Epidermal melanocyte (primary cell): Measurements from ENCODE around the gene PPP1R16B.
"Not testable (repeated sequence)": the region's sequence is repeated elsewhere in the genome, so short reads cannot be mapped to it uniquely, and the experiment has no call there.

Source experiments
- DNase-seq: peaks from one replicate; pipeline ENCODE4 v3.0.0; 2011; ENCODE audit warnings: low spot score; ENCODE audit not compliant: insufficient read length

The PPP1R16B gene

GRCh38 chr20:38930242-38930569 is 124.7 kb downstream of the PPP1R16B start:
- no peak for DNase-seq

DNA sequence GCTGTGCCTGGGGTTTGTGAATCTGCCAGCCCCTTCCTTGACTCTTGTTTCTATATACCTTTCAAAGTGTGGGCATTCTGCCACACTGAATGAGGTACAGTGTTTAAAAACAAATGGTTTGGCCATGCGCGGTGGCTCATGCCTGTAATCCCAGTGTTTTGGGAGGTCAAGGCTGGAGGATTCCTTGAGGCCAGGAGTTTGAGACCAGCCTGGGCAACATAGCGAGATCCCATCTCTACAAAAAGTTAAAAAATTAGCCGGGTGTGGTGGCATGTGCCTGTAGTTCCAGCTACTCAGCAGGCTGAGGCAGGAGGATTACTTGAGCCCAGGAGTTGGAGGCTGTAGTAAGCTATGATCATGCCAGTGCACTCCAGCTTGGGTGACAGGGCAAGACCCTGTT is 126.5 kb downstream of the PPP1R16B start:
- no peak for DNase-seq

DNA sequence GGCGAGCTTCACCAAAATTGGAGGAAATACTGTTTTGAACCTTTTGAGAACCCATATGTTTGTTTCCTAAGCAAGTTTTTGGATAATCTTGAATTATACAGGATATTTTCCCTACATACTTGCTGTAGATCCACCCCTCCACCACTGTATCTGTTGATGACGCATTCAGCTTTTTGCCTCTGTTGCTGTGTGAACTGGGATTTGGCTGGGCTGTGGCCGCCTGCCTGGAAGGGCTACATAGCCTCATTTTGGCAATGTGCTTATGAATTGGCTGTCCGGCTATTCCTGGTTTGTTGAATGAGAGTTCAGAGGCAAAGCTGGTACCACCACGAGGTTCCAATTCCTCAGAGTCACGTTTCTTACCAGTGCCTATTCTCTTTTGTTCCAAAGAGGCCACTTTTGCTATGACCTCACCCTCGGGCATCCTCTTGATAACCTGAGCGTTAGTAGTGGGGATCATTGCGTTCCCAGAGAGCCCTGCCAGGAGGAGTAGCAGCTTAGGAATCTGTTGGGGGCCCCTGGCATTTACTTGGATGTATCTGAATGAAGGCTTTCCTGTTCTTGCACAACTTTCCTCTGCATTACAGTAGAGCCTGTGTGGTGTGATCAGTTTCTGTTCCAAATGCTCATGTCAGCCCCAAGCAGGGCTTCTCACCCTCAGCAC is 127.1 kb downstream of the PPP1R16B start:
- DNase-seq = no peak

DNA sequence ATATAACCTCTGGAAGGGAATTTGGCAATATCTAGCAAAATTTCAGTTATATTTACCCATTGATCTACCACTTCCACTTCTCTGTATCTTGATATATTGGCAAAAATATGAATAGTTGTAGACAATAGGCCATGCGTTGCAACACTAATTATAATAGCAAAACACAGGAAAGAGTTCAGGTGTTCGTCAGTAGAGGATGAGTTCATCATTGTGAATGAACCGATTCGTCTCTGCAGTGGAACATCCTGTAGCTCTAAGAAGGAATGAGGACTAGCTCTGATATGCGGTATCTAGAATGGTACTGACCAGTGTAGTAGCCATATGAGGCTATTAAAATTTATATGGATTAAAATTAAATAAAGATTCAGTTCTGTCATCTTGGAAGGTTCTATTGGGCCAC is 129.0 kb downstream of the PPP1R16B start:
- DNase-seq = no peak

DNA sequence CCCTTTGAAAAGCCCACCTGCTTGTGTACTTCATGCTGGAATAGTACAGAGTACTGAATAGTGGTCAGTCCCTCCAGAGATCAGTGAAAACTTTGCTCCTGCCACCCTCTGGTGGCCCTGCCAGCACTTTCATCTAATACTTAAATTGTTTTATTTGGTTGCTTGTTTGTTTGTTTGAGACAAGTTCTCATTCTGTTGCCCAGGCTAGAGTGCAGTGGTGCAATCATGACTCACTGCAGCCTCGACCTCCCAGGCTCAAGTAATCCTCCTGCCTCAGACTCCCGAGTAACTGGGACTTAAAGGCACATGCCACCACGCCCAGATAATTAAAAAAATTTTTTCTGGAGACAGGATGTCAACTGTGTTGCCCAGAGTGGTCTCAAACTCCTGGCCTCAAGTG is 129.8 kb downstream of the PPP1R16B start:
- DNase-seq = no peak

DNA sequence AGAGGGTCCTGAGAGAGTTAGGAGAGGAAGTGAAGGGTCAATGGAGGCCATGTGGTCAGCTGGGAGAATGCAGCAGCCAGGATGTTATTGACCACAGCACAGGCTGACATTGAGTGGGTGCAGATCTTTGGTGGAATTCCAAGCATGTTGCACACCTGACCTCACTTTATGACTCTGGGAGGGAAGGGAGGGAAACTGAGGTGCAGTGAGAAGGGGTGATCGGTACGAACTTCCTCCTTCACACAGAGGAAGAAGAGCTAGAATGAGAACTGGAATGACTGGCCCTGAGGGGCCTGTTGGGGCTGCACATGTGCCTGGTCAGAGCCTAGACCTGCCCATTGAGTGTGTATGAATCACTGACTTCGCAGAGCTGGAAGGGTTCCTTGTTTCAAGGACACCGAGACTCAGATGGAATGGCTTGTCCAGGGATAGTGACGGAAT is 130.5 kb downstream of the PPP1R16B start:
- no peak for DNase-seq

GRCh38 chr20:38937000-38937399 is 131.5 kb downstream of the PPP1R16B start:
- DNase-seq = no peak

DNA sequence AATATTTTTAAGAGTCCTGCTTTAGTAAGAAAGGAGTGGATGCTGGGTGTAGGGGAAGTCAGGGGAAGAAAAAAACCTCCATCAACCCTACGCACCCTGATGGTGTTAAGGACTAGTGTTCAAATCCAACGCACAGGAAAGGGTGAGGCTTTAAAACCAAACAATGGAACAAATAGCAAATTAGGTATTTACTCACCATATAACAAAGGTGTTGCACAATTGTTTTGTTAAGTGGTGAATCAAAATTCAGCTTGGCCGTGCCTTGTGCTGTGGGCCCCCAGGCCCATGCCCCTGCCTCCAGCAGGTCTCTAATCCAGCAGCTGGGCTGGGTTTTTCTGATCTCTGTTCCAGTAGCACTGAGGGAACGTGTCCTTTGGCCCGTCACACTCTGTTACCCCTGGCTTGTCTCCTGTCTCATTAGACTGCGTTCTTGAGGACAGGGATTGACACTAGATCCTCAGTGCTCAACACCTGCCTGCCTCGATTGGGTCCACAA is 132.5 kb downstream of the PPP1R16B start:
- DNase-seq = no peak

- DNase-seq = no peak
These were observed 134.2 kb downstream of the PPP1R16B start for GRCh38 chr20:38939686-38940085.

DNA sequence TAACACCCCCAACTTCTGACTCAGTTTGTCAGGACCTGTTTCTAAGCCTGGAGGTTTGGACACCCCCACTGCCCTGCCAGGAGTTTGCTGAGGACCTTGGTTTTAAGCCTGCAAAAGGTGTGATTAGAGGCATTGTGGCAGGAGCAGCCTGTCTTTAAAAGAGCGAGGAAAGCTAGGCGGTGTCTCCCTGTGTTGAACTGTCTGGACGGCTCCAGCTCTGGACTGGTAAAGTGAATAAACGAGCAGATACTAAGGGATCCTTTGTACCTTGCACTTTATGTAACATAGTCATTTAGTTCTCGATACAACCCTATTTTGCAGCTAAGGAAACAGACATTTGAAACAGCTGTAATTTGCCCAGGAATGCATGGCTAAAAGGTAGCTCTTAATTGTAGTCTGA is 135.1 kb downstream of the PPP1R16B start:
- no peak for DNase-seq

DNA sequence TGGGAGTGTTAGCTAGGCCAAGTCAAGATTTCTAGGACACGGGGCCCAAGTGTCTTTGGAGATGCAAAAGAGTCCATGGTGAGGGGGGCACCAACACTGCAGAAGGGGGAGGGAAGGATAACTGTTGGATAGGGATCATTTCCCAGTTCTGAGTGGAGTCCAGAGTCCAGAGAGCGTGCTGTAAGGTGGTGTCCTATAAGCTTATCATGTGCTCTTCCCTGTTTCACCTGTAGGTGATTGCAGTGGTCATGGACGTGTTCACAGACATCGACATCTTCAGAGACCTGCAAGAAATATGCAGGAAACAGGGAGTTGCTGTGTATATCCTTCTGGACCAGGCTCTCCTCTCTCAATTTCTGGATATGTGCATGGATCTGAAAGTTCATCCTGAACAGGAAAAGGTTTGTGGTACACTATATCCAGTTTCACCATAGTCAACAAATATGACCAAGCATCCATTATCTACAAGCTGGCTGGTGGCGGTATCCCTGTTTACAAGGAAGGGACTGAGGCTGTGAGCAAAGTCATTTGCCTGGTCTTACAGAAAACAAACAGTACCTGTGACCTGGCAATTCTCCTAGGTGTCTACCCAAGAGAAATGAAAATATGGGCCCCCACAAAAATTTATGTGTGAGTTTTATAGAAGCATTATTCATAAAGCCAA is 136.4 kb downstream of the PPP1R16B start:
- no peak for DNase-seq

- DNase-seq = no peak
These were observed 139.5 kb downstream of the PPP1R16B start for GRCh38 chr20:38945012-38945411.

DNA sequence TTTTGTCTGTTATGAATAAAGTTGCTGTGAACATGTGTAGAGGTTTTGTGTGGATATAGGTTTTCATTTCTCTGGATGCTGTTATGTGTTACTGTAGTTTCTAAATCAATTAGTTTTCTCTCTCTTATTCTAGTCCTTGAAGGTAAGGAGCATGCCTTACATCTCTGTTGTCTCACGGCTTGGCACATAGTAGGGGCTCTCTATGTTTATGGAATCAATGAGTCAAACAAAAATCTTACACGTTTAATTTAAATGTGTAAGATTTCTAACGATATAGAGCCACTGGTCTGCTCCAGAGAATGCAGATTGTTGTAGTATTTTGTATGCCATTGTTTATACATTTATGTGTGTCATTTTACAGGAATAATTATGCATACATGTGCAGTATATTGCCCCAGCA is 141.3 kb downstream of the PPP1R16B start:
- DNase-seq = no peak

DNA sequence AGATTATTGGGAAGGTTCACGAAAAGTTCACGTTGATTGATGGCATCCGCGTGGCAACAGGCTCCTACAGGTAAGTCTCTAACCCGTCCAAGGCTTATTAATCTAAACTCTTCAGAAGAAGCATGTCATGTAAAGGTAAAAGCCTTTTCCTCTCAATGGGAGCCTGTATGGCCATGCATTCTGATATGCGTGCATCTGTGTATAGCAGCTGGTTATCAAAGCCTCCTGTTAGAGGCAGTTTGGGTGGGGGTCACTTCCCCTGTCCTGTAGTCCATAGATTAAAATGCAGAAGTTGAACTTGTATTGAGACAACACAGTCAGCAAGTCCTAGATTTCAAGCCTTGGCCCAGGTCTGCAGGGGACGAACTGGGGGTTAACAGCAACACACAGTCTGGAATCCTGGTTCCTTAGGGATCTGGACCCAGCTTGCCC is 142.4 kb downstream of the PPP1R16B start:
- DNase-seq = no peak

DNA sequence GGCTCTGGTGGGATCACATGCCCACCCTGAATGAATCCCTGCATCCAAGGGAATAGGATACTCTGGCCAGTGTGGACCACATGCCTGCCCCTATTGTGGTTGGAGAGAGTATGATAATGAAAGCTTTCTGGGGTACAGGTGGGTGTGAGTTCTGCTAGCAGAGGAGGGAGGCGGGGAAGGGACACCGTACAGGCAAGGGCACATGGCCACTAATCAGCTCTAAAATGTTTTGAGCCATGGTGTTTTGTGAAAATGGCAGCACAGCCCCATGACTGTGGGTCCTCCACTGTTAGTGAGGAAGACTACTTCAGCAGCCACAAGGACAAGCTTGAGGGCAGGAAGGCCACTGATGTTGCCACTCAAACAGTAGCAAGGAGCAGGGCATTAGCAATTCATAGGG is 144.8 kb downstream of the PPP1R16B start:
- DNase-seq = no peak

DNA sequence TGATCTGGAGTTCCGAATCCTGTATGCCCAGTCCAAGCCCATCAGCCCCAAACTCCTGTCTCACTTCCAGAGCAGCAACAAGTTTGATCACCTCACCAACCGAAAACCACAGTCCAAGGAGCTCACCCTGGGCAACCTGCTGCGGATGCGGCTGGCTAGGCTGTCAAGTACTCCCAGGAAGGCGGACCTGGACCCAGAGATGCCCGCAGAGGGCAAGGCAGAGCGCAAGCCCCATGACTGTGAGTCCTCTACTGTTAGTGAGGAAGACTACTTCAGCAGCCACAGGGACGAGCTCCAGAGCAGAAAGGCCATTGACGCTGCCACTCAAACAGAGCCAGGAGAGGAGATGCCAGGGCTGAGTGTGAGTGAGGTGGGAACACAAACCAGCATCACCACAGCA is 146.1 kb downstream of the PPP1R16B start:
- no peak for DNase-seq

DNA sequence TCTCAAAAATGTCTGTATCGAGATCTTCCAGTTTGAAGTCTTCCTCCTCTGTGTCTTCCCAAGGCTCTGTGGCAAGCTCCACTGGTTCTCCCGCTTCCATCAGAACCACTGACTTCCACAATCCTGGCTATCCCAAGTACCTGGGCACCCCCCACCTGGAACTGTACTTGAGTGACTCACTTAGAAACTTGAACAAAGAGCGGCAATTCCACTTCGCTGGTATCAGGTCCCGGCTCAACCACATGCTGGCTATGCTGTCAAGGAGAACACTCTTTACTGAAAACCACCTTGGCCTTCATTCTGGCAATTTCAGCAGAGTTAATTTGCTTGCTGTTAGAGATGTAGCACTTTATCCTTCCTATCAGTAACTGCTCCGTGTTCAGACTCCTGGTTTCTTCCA is 146.7 kb downstream of the PPP1R16B start:
- no peak for DNase-seq

DNA sequence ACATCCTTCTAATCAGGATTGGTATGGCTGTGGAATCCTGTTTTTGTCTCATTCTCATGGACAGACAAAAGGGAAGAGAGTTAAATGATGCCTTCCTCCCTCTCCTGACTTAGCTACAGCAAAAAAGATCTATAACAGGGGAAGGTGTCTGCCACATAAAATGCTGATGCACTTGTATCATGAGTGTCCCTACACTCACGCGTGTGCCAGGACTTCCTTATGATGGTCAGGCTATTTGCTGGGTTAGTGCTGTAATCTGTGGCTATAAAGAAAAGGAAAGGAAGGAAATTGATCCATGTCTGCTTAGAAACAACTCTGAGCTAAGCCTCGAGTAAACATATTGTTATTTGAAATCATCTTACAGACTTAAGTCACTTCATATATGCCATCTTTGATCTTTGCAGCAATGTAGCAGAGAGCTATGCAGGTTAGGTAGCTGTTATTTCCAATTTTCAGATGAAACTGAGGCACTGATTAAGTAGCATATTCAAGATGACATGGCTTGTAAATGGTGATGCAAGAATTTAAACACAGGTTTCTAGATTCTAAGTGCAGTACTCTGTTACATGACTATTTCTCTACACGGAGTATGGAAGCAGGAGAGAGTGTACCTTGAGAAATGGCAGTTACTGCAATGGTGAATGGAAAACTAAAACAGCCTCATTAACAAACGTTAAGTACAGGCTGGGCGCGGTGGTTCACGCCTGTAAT is 148.3 kb downstream of the PPP1R16B start:
- DNase-seq = no peak

DNA sequence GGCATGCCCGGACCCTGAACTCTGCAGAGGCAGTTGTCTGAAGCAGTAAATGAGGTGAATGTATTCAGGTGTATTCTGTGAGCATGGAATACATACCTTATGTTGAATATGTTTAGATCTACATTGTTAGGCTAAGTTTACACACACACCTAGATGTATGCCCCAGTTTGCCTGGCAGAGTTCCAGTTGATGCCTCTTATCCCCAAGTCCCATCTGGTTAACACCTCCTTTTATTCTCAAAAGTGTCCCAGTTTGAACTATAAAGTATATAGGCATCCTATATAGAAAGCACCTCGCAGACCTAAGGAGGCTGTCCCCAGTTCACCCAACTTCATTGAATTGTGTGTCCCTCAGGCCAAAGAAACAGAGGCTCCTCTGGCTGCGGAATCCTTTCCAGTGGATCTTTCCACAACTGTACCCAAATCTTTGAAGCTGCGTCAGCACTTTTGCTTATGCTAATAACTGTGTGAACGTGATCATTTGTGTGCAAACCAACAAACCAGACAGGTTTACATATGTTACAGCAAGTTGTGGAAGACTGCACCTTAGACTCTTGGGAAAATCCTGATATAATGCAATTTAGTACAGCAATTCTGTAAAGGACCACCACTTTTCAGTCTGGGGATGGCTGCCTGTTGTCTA is 151.9 kb downstream of the PPP1R16B start:
- DNase-seq = no peak

- no peak for DNase-seq
These were observed 152.5 kb downstream of the PPP1R16B start for GRCh38 chr20:38957915-38958485.

DNA sequence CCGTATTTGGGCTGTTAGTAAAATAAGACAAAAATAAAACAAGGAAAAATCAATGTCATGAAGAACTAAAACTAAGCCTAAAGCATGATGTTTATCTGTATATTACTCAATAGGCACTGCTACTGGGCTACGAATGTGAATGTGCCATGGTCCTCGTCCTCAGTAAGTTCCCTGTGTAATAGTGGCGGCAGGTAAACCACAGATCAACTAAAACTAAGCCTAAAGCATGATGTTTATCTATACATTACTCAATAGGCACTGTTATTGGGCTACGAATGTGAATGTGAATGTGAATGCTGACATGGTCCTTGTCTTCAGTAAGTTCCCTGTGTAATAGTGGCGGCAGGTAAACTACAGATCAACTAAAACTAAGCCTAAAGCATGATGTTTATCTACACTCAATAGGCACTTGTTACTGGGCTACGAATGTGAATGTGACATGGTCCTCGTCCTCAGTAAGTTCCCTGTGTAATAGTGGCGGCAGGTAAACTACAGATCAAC is 154.7 kb downstream of the PPP1R16B start:
- DNase-seq = not testable (repeated sequence)
